ENCODE results near the gene RSAD2.
"Not testable (repeated sequence)": the region's sequence is repeated elsewhere in the genome, so short reads cannot be mapped to it uniquely, and the experiment has no call there.

The RSAD2 gene

DNA sequence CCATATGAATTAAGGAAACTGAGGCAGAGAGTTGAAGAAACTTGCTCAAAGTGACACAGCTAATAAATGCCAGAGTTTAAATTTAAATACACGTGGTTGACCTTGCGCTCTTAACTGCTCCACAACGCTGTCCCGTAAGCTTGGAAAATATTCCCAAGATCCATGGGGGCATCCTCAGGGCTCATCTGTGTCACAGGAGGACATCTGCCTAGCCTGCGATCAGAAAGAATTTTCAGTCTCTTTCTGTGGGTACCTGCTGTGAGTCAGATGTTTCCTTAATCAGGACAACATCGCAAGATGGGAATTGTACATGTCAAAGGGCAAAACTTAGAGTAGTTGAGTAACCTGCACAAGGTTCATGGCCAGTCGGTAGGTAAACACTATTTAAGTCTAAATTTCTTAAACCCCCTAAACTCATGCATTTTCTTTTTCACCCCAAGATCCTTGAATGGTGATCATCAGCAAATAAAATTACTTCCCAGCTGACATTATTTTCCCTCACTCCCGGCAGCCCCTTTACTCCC lies 13.3 kb upstream of the RSAD2 start:
- DNase-seq (ENCODE audit: low read depth in 3 of 3) = no peak

DNA sequence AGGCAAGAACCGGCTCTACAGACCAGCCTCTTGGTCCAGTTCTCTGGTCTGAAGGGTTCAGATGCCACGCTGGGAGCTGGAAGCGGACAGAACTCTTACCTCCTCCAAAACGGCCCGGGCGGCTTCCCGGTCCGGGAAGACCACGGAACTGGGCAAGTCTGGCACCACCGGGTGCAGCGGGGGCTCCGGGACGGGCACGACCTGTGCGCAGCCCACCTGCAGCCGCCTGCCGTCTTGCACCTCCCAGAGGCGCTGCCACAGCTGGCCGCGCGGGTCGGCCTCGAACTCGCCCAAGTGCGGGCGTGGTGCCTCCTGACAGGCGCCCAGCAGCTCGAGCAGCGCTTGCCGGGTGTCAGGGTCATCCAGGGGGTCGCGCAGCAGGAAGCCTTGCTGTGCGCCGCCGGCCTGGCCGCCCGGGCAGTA lies 12.6 kb upstream of the RSAD2 start:
- no peak for DNase-seq (ENCODE audit: low read depth in 3 of 3)

DNA sequence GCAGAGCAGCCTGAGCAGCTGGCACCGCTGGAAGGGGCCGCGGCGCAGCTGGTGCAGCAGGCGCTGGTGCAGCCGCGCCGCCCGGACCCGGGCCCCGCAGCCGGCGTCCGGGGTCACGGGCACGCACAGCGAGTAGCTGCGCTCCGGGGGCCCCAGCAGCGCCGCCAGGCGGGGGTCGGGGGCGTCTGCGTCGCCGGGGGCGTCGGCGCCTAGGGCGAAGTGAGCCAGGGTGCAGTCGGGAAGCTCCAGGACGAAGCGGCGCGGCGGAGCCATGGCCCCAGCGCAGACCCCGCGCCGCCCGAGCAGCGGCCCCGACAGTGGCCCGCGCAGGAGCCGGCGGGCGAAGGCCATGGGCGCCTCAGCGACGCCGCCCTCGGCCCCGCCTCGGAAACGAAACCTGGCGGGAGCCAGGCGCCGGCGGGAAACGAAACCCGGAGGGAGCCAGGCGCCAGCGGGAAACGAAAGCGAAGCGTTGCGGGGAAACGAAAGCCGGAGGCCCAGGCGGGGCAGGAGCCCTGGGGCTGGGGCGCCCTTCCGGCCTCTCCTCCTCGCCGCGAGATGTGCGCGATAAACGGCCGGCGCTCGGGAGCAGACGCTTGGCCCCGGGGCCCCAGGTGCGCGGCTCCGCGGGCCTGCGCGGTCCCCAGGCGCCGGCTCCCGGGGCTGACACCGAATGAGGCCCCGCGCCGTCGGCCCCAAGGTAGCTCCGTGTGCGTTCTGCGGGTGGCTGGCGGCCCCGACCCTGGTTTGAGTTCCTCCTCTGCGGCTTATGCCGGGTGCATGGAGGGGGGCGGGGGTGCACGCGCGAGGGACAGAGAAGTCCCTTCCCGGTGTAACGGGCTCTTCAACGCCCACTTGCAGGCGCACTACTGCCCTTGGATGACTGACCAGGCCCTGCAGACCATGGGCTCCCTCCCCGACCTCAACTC lies 12.0 kb upstream of the RSAD2 start, which contains the start of gene CMPK2:
TSS of gene CMPK2 (minus strand) at position 562 of the 929 bp plus-strand sequence. CDS start at position 351, 211 bp downstream.
- DNase-seq (ENCODE audit: low read depth in 3 of 3) = peak; percentile 44 to 61 (median 58)

DNA sequence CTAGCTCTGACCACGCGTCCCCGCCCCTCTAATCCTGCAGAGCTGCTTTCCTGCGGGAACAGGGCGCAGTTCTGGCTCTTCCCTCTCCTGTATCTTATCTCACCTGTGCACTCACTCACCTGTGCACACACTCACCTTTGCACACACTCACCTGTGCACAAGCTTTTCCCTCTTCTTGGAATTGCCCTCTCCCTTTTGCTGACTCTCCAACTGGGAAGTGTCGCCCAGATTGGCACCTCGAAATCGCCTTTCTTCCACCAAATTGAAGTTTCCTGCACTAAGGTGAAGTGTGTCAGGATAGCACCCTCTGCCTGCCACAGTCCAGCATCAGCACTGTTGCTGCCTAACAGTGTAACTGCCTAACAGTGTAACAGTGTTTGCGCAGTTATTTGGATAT lies 11.3 kb upstream of the RSAD2 start:
- no peak for DNase-seq (ENCODE audit: low read depth in 3 of 3)

DNA sequence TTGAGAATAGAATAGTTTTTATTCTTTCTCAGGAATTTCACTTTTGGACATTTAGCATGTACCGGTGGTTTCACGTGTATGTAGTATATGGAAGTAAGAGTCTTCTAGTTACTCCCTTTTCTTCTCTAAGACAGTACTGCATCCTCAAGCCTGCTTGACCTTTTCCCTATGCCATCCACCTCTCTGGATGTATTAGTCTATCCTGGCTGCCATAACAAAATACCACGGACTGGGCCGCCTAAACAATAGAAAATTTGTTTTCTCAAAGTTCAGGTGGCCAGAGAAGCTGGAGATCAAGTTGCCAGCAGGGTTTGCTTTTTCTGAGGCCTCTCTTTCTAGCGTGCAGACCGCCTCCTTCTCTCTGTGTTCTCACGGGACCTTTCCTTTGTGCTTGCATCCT lies 10.6 kb upstream of the RSAD2 start:
- DNase-seq (ENCODE audit: low read depth in 3 of 3) = no peak

DNA sequence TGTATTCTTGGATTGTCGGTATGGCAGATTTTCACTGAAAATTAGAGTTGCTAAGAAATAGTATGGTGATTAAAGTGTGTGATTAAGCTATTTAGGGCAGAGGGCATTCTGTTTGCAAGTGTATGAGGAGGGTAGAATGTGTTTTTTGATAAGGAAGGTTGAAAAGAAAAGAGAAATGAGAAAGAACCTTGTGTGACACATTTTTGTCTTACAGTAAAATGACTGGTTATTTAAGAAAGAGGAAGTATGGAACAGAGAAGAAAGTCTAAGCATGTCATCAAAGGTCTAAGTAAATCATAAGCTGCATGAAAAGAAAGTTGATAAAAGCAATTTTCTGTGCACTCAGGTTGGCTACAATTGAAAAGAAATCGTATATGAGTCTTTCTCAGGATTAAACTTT lies 5.2 kb upstream of the RSAD2 start:
- DNase-seq (ENCODE audit: low read depth in 3 of 3) = no peak

DNA sequence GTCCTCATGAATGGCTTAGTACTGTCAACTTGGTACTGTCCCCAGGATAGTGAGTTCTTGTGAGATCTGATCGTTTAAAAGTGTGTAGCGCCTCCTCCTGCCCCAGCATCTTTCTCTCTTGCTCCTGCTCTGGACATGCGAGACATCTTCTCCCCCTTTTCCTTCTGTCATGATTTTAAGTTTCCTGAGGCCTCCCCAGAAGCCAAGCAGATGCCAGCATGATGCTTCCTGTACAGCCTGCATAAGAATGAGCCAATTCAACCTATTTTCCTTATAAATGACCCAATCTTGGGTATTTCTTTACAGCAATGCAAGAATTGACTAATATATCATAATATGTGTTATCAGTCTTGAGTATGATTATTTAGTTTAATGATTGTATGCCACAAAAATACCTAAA lies 3.5 kb upstream of the RSAD2 start:
- DNase-seq (ENCODE audit: low read depth in 3 of 3) = no peak

DNA sequence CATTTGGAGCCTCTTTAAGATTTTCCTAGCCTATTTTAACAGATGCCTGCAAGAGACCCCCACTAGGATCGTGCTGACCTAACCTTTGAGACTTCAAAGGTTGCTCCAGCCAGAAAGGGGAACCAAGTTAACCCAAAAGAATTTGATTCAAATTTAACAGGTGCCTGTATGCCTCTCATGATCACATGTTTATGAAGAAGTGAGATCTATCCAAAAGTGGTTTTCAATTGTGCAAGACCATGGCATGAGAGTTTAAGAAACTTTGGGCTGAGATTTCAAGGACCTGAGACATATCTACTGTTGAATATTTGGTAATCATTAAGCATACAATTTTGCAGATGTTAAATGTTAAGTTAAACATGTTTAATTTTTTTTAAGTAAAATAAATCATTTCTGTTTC lies 1.3 kb upstream of the RSAD2 start:
- no peak for DNase-seq (ENCODE audit: low read depth in 3 of 3)

DNA sequence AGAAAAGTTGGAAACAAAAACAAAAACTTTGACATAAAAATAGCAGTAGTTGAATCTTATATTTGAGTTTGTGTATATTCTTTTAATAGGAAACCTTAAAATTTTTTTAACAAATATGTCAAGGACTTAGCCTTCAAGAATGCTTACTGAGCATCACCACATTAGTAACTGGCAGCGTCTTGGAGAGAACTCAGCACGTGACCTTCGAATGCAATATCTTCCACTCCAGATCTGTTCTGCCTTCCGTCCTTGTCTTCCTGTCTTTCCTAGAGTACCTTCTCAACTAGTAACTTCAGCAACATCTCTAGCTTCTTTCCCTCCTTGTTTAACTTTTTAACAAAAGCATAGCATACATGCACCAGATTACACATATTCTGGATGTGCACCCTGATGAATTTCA lies 972 bp downstream of the RSAD2 start:
- DNase-seq (ENCODE audit: low read depth in 3 of 3) = no peak

DNA sequence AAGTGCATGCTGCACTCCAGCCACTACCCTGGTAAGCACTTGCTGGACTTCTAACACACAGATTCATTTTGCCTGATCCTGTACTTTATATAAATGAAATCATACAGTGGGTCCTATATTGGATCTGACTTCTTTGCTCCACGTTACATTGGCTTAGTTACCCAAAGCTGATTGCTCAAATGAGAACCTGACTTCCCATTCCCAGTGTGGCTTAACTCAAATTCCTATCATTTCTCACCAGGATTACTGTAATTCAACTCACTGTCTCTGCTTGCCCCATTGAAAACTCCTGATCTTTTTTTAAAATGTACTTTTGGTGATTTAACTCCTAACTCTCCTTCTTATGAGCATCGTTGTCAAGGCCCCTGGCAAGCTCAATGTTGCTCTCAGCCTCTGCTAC lies 1.4 kb downstream of the RSAD2 start:
- DNase-seq (ENCODE audit: low read depth in 3 of 3) = no peak

DNA sequence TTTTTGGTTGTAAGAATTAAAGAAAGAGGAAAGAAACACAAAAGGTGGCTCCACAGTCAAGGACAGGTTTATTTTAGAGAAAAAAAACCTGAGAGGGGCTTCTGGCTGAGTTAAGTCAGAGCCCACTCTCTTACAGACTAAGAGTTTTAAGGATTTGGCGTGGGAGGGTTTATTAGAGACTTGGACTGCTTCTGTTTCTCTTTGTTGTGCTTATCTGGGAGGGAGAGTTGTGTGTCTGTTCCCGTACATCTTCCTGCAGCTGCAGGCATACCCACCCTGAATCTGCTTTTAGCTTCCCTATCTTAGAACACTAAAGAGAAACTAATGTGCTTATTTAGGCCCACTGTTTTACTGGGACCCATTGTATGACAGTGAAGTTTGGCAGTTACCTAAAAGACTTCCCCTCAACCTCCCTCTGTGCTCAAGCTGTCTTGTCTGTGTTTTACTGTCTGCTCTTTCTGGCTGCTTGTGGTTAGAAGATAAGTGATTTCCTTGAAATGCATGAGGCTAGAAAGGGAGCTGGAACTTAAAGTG lies 2.7 kb downstream of the RSAD2 start:
- DNase-seq (ENCODE audit: low read depth in 3 of 3) = no peak

DNA sequence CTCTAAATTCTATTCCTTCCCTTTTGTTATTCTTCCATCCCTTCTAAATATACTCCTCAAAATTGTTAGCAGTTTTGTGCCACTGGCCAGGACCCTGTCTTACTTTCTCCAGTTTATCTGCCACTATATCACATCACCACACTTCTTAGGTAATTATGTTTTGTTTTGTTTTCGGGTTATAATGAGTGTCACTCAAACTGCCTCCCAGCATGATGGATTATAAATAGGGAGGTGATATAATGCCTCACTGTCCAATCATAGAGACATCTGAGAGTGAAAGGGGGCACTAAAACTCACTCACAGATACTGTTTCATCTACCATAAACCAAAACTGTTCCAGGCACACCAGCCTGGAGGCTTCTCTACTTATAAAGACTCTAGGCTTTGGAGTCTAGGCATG lies 3.5 kb downstream of the RSAD2 start:
- DNase-seq (ENCODE audit: low read depth in 3 of 3) = no peak

DNA sequence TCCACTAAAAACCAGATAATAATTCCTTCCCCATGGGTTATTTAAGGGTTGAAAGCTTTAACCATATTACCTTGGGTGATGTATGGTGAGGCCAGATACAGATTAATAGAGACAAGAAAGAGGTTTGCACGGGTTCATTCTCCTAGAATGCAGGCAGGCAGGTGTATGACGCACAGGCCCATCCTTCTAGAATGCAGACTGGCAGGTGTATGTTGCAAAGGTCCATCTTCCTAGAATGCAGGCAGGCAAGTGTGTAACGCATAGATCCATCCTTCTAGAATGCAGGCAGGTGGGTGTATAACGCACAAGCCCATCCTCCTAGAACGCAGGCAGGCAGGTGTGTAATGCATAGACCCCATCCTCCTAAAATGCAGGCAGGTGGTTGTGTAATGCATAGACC lies 3.9 kb downstream of the RSAD2 start:
- no peak for DNase-seq (ENCODE audit: low read depth in 3 of 3)

DNA sequence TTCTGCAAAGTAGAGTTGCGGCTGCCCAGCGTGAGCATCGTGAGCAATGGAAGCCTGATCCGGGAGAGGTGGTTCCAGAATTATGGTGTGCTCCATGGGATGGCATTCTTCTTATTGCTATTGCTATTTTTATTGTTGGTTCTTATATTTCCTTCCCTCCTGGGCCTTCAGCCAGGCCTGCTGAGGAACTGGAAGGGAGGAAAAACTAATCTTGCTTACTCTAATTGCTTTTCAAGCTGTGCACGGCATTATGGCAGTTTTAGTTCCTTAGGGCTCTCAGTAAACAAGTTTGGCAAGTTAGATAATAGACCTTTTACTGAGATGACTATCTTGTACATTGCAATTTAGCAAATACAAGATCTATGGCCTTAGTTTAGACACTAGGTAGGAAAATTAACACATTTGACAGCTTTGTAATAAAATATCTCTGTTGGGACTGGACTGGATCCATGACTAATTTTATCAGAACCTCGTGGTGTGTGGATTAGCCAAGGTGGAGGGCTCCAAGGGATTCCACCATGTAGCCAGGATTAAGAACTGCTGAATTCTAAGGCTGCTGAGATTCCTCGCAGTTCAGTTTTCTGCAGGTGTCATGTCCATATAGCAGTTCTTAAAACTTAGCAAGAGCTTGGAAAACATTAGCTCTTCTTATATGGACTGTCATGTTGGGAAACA lies 6.0 kb downstream of the RSAD2 start:
- no peak for DNase-seq (ENCODE audit: low read depth in 3 of 3)

DNA sequence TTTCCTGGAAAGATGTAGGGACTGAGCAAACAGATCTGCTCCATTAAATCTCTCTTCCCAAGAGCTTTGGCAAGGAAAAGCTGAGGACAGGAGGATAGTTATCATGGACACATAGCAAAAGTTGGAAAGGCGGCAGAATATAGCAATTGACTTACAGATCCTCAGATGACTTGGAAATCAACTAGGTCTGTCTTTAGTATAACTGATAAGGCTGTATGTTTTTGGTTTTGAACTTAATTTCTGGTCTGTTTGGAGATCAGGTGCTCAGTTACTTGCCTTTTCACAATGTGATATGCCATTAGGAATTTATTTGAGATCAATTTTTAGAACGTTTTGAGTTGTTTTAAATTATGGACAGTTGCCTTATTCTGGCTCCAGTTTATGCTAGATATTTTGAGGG lies 8.0 kb downstream of the RSAD2 start:
- no peak for DNase-seq (ENCODE audit: low read depth in 3 of 3)

DNA sequence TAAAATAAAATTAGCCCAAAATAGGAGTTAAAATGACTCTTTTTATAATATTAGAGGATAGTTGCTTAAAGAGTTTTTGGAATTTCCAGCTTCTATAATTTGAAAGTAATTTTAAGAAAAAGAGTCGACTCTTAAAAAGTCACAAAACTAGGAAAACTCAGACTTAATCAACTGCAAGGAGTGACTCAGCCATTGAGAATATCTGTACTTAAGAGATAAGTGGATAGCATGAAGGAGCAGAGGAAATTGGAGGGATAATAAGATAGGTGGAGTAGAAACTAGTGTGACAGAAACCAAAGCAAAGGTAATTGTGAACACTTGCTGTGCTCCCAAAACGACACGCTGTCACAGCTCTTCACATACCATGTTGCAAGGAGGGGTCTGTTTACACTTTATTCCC lies 8.4 kb downstream of the RSAD2 start:
- no peak for DNase-seq (ENCODE audit: low read depth in 3 of 3)

DNA sequence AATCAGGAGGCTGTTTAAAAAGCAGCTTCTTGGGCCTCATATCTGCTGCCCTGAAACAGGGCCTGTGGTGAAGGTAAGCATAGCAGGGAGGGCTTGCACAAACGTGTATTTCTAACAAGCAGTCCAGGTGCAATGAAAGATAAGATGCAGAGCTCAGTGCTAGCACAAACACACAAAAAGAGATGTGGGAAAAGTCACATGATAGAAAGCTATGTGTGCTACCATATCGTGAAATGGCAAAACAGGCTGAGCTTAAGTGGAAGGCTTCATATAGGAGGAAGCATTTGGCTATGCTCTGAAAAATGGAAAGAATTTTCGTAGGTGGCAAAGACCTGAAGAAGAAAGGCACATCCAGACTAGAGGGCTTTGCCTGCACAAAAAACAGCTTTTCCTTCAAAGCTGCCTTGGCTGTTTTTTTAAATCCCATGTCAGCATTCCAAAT lies 10.2 kb downstream of the RSAD2 start:
- no peak for DNase-seq (ENCODE audit: low read depth in 3 of 3)

DNA sequence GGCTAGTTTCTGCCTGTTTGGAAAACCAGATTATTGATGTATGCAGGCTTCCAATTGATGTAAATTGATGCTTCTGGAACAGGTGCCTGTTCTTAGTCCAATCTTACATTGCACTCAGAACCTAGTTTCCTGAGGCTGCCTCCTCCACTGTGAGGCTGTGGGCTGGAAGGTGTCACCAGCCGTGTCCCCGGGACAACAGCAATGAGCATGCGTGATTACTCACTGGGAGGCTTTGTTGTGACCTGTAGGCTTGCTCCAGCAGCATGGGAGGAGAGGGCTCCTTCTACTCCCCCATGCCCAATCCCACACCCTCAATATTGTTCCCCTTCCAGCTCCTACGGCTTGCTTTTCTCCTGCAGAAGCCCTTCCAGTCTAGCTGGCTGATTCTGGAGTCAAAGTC lies 11.1 kb downstream of the RSAD2 start:
- DNase-seq (ENCODE audit: low read depth in 3 of 3) = no peak

DNA sequence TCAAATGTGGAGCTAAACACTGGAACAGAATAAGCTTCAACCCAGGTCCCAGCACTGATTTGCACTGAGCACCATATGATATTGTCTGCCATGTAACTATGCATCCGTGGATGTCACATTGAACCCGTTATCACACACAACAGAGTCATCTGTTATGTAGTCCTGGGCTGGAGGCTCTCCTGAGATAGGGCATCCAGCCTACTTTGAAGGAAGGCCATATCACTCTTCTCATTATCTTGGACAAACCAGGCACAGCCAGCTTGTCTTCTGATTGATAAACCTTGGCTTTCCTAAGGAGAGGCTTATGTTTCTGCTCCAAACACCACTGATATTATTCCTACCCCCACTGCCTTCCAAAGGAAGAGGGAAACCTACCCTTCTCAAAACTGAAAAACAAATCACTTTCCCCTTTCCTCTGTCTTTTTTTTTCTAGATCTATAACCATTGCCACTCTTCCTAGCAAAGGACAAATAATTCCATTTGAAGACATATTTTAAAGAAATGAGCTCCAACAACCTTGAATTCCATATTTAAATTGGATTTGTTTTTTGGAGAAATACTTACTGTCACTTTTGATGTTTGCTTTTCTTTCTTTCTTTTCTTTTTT lies 16.4 kb downstream of the RSAD2 start:
- no peak for DNase-seq (ENCODE audit: low read depth in 3 of 3)

DNA sequence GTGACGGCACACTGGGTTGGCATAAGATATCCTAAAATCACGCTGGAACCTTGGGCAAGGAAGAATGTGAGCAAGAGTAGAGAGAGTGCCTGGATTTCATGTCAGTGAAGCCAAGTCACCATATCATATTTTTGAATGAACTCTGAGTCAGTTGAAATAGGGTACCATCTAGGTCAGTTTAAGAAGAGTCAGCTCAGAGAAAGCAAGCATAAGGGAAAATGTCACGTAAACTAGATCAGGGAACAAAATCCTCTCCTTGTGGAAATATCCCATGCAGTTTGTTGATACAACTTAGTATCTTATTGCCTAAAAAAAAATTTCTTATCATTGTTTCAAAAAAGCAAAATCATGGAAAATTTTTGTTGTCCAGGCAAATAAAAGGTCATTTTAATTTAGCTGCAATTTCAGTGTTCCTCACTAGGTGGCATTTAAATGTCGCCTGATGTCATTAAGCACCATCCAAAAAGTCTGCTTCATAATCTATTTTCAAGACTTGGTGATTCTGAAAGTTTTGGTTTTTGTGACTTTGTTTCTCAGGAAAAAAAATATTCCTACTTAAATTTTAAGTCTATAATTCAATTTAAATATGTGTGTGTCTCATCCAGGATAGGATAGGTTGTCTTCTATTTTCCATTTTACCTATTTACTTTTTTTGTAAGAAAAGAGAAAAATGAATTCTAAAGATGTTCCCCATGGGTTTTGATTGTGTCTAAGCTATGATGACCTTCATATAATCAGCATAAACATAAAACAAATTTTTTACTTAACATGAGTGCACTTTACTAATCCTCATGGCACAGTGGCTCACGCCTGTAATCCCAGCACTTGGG lies 19.6 kb downstream of the RSAD2 start:
- no peak for DNase-seq (ENCODE audit: low read depth in 3 of 3)

DNA sequence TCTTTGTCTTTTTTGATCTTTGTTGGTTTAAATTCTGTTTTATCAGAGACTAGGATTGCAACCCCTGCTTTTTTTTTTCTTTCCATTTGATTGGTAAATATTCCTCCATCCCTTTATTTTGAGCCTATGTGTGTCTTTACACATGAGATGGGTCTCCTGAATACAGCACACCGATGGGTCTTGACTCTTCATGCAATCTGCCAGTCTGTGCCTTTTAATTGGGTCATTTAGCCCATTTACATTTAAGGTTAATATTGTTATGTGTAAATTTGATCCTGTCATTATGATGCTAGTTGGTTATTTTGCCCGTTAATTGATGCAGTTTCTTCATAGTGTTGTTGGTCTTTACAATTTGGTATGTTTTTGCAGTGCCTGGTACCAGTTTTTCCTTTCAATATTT lies 25.0 kb downstream of the RSAD2 start:
- DNase-seq (ENCODE audit: low read depth in 3 of 3) = not testable (repeated sequence)

Measured in stimulated activated CD4-positive, alpha-beta T cell treated with anti-CD3 and anti-CD28 coated beads, TNF-alpha, amount 100 ng/mL, for 48 hours (primary cell).